GM12878 (cell line): Measurements from ENCODE around the gene CCK. TPM values are rescaled to one million over a fixed set of nuclear protein-coding genes. Genes with fewer than 3 reads are reported as not detected.

ENCODE experiments used
- ATAC-seq: fragments of 200-7000 bp; cut with Tn5 transposase; 3 replicates; pipeline ENCODE4 v1.9.1; 2020; ENCODE audit warnings: mild to moderate bottlenecking, moderate library complexity
- BruUV-seq: library from RNA; stranded (reverse); fragments of 400-500 nt; replicated peaks from 2 replicates; lab custom pipeline; 2021; lab: Mats Ljungman, UMichigan
- CTCF ChIA-PET: fragments of 300-600 bp; sonication (Branson Sonifier 250); formaldehyde crosslinking; extraction: SDS; loops from one replicate; lab custom pipeline; 2021; ENCODE audit warnings: inconsistent platforms; lab: Yijun Ruan, JAX
- POLR2A ChIA-PET: fragments of 350-600 bp; formaldehyde crosslinking; extraction: SDS; loops from one replicate; lab custom pipeline; 2021; ENCODE audit warnings: inconsistent platforms; lab: Charles Lee
- RAD21 ChIA-PET: fragments of 300-600 bp; sonication (Branson Sonifier 250); formaldehyde crosslinking; loops from one replicate; lab custom pipeline; 2023; ENCODE audit warnings: antibody characterized with exemption; ENCODE audit not compliant: unreplicated experiment; lab: Charles Lee
- SMC1A ChIA-PET: fragments of 300-600 bp; sonication (Branson Sonifier 250); formaldehyde crosslinking; loops from one replicate; lab custom pipeline; 2023; ENCODE audit not compliant: unreplicated experiment, uncharacterized antibody; lab: Charles Lee
- DNase-seq: peaks from one replicate; pipeline ENCODE4 v3.0.0-alpha.2; 2011; ENCODE audit warnings: low read depth, low spot score
- FAIRE-seq: peaks from 3 replicates; lab custom pipeline; 2011; peaks lifted over from hg19 to GRCh38; lab: Jason Lieb, UNC
- H2AFZ ChIP-seq: 2 replicates; pipeline ENCODE4 v1.6.0; 2011; ENCODE audit warnings: low read depth, low read length, control low read depth; ENCODE audit not compliant: control insufficient read depth
- H3K27ac ChIP-seq: 2 replicates; pipeline ENCODE4 v1.5.1; 2011; ENCODE audit warnings: control low read depth; ENCODE audit not compliant: control insufficient read depth, insufficient read depth
- H3K27me3 ChIP-seq, 2 experiments: replicated peaks in 1 of 2; 2 replicates each; pipeline versions ENCODE4 v1.6.0 to v1.6.1; 2011; ENCODE audit warnings: low read length in 1 of 2; ENCODE audit not compliant: control insufficient read depth in 2 of 2, insufficient read depth in 2 of 2
- H3K36me3 ChIP-seq, 2 experiments: 2 replicates each; pipeline ENCODE4 v1.5.1; 2011; ENCODE audit warnings: low read length in 1 of 2; ENCODE audit not compliant: control insufficient read depth in 2 of 2, insufficient read depth in 2 of 2
- H3K4me1 ChIP-seq: 2 replicates; pipeline ENCODE4 v1.6.1; 2011; ENCODE audit warnings: mild to moderate bottlenecking, low read length, moderate library complexity, mixed read lengths; ENCODE audit not compliant: control insufficient read depth, insufficient read depth
- H3K4me2 ChIP-seq: 2 replicates; pipeline ENCODE4 v1.6.0; 2011; ENCODE audit warnings: control low read depth; ENCODE audit not compliant: control insufficient read depth, insufficient read depth
- H3K4me3 ChIP-seq: fragments of 200-600 bp; sonication (generic); 2 replicates; pipeline ENCODE4 v1.5.1; 2016
- H3K79me2 ChIP-seq: 2 replicates; pipeline ENCODE4 v1.6.0; 2011; ENCODE audit warnings: low read length; ENCODE audit not compliant: control insufficient read depth, insufficient read depth
- H3K9ac ChIP-seq: 2 replicates; pipeline ENCODE4 v1.8.0; 2011; ENCODE audit warnings: low read length, control low read depth, mixed read lengths; ENCODE audit not compliant: control insufficient read depth, insufficient read depth
- H3K9me3 ChIP-seq: replicated peaks from 3 replicates; pipeline ENCODE4 v1.5.1; 2011; ENCODE audit warnings: mild to moderate bottlenecking, low read length; ENCODE audit not compliant: control insufficient read depth, insufficient read depth
- H4K20me1 ChIP-seq: 2 replicates; pipeline ENCODE4 v1.6.0; 2011; ENCODE audit not compliant: control insufficient read depth, insufficient read depth
- CTCF ChIP-seq, 3 experiments: IDR thresholded peaks in 2 of 3; conservative IDR thresholded peaks in 1 of 3; 2 replicates each; pipeline ENCODE4 v1.5.1; 2011; ENCODE audit warnings: low read depth in 3 of 3, low read length in 3 of 3, mild to moderate bottlenecking in 3 of 3, control low read depth in 2 of 3, moderate library complexity in 2 of 3, inconsistent platforms in 1 of 3, mixed read lengths in 1 of 3; ENCODE audit not compliant: control insufficient read depth in 2 of 3, insufficient read depth in 1 of 3; ENCODE audit errors: extremely low read depth in 1 of 3
- E2F8 ChIP-seq: fragments of 450-650 bp; IDR thresholded peaks from 2 replicates; pipeline ENCODE4 v1.6.1; 2018; ENCODE audit warnings: mild to moderate bottlenecking, low read depth, moderate library complexity; ENCODE audit not compliant: partially characterized antibody
- GABPA ChIP-seq: IDR thresholded peaks from 2 replicates; pipeline ENCODE4 v1.6.1; 2014; ENCODE audit warnings: antibody characterized with exemption, low read depth, mild to moderate bottlenecking, inconsistent platforms
- JUNB ChIP-seq: IDR thresholded peaks from 2 replicates; pipeline ENCODE4 v1.6.1; 2016; ENCODE audit warnings: antibody characterized with exemption, mild to moderate bottlenecking
- MYB ChIP-seq: fragments of 150-350 bp; IDR thresholded peaks from 2 replicates; pipeline ENCODE4 v1.6.1; 2014; ENCODE audit warnings: mild to moderate bottlenecking, low read depth, low read length, borderline replicate concordance
- NR2C2 ChIP-seq: IDR thresholded peaks from 2 replicates; pipeline ENCODE4 v1.6.1; 2011; ENCODE audit warnings: borderline replicate concordance, low read depth; ENCODE audit not compliant: control insufficient read depth, insufficient read length
- PAX8 ChIP-seq: fragments of 450-650 bp; IDR thresholded peaks from 2 replicates; pipeline ENCODE4 v1.6.1; 2017; ENCODE audit warnings: mild to moderate bottlenecking, moderate library complexity
- RB1 ChIP-seq: fragments of 450-650 bp; formaldehyde crosslinking; IDR thresholded peaks from 2 replicates; pipeline ENCODE4 v1.6.1; 2017; ENCODE audit warnings: mild to moderate bottlenecking, borderline replicate concordance
- TBL1XR1 ChIP-seq: IDR thresholded peaks from 2 replicates; pipeline ENCODE4 v1.6.1; 2012; ENCODE audit warnings: low read depth, low read length, improper control_type of control experiment
- ZNF217 ChIP-seq: fragments of 450-650 bp; IDR thresholded peaks from 2 replicates; pipeline ENCODE4 v1.6.1; 2017; ENCODE audit warnings: antibody characterized with exemption, mild to moderate bottlenecking
- ZNF24 ChIP-seq: fragments of 450-650 bp; IDR thresholded peaks from 2 replicates; pipeline ENCODE4 v1.6.1; 2017; ENCODE audit warnings: antibody characterized with exemption, mild to moderate bottlenecking
- ZNF592 ChIP-seq: fragments of 450-650 bp; IDR thresholded peaks from 2 replicates; pipeline ENCODE4 v1.6.1; 2017; ENCODE audit warnings: mild to moderate bottlenecking, moderate library complexity
- WGBS: methylation state at CpG from one replicate; pipeline ENCODE4 v1.1.6; 2016; ENCODE audit warnings: low lambda C conversion rate; ENCODE audit not compliant: insufficient replicate concordance, insufficient coverage; ENCODE audit errors: missing lambda C conversion rate; 5-methylcytosine and 5-hydroxymethylcytosine counted together
- in situ Hi-C: fragments of 300-500 bp; cut with MboI; formaldehyde crosslinking; loops from 9 replicates; pipeline ENCODE4 v1.14.3; 2018; ENCODE audit warnings: mixed read lengths
- intact Hi-C: fragments of 100-400 bp; cut with micrococcal nuclease; formaldehyde crosslinking; loops from one replicate; pipeline ENCODE4 v1.14.2; 2022; ENCODE audit not compliant: unreplicated experiment
- polyA plus RNA-seq, 11 experiments: library from polyadenylated mRNA; depleted of rRNA in 4 of 11; unstranded in 6 of 11; stranded (reverse) in 5 of 11; fragments of >200 nt; fragmentation: Nextera tagmentation in 4 of 11; fragmentation: Illumina TruSeq in 1 of 11; extraction: Ambion mirVana in 4 of 11; extraction: Trizol in 1 of 11; gene quantifications; 1 replicate in 1 of 11; 2 replicates in 10 of 11; pipeline versions ENCODE4 v1.2.1 to v1.2.3, GENCODE V29; 2011 to 2016; ENCODE audit warnings: inconsistent platforms in 2 of 11, missing spikeins in 2 of 11, low read depth in 1 of 11
- total RNA-seq, 4 experiments: library from RNA; depleted of rRNA in 3 of 4; stranded (reverse); fragments of >200 nt in 3 of 4; fragmentation: Illumina TruSeq in 1 of 4; extraction: Trizol in 1 of 4; gene quantifications; 2 replicates each; pipeline versions ENCODE4 v1.2.1 to v1.2.3, GENCODE V29; 2013 to 2021

Gene CCK
- total and polyA plus RNA-seq, 10 of the 15 experiments (the other 5 are each of a cell fraction or from before 2014, with no cell fraction given): not detected

- ChIA-PET POLR2A (no interaction called here), RAD21 (no interaction called here), CTCF (no interaction called here), SMC1A (no interaction called here)
- H3K36me3 ChIP-seq: no peaks in the 10 kb centered on the region
- ATAC-seq (no peak), DNase-seq (no peak), FAIRE-seq (no peak)
- 57% methylated on average over 7 of the region's 7 CpGs for WGBS
- no peak overlapping the region for H3K27ac ChIP-seq
- in situ Hi-C loops: no loop called here
- H3K9ac ChIP-seq: no peak overlapping the region
- H3K9me3 ChIP-seq: no peaks in the 10 kb centered on the region; the same call in 2 of the 3 replicates
- no peak overlapping the region for H3K4me3 ChIP-seq
- no peaks in the 10 kb centered on the region for H3K79me2 ChIP-seq
- intact Hi-C loops: no loop called here
- no peak for TF ChIP-seq CTCF (IDR thresholded peaks at IDR 0.05 in 2 of 3, conservative IDR thresholded peaks at IDR 0.05 in 1 of 3; ENCODE audit: control insufficient read depth in 2 of 3, extremely low read depth in 1 of 3, insufficient read depth in 1 of 3, low read depth in 3 of 3, low read length in 3 of 3)
- no peak for TF ChIP-seq ZNF24
- no peak for TF ChIP-seq PAX8
- no peak for TF ChIP-seq JUNB
- no peak for TF ChIP-seq MYB
- no peak for TF ChIP-seq ZNF592
- TF ChIP-seq E2F8: no peak
- TF ChIP-seq NR2C2: no peak
- no peak for TF ChIP-seq TBL1XR1
- TF ChIP-seq GABPA: no peak
- no peak for TF ChIP-seq RB1
- TF ChIP-seq ZNF217: no peak
- peaks cover 0 to 4% of the 10 kb centered on the region in 2 experiments; a peak in 1 of 4 replicates for H3K27me3 ChIP-seq
- BruUV-seq: no TSS peak
- no peak overlapping the region for H2AFZ ChIP-seq
- H3K4me1 ChIP-seq: no peaks in the 10 kb centered on the region; the same call in 1 of the 2 replicates
- no peak overlapping the region for H3K4me2 ChIP-seq
- H4K20me1 ChIP-seq: no peaks in the 10 kb centered on the region
Observed at GRCh38 chr3:42269647-42270046, 3.7 kb upstream of the CCK start.
